Neutrophil (primary cell): ENCODE measurements around the gene TMEM222.
A peak's percentile ranks its signal among the peaks of the same experiment; 100 is the strongest.

Experiments
- H3K27ac ChIP-seq: fragments of 200-600 bp; sonication (generic); 2 replicates; pipeline ENCODE4 v1.5.1; 2016; ENCODE audit warnings: mild to moderate bottlenecking, moderate library complexity
- H3K27me3 ChIP-seq: fragments of 200-600 bp; sonication (generic); 2 replicates; pipeline ENCODE4 v1.6.0; 2016; ENCODE audit warnings: mild to moderate bottlenecking
- H3K36me3 ChIP-seq: fragments of 200-600 bp; sonication (generic); 2 replicates; pipeline ENCODE4 v1.5.1; 2017
- H3K4me1 ChIP-seq, 2 experiments: fragments of 200-600 bp in 1 of 2; sonication (generic) in 1 of 2; 1 replicate in 1 of 2; 2 replicates in 1 of 2; pipeline versions ENCODE4 v1.5.1 to v1.6.1; 2013 to 2016; ENCODE audit warnings: low read depth in 1 of 2, low read length in 1 of 2, mild to moderate bottlenecking in 1 of 2, moderate library complexity in 1 of 2; ENCODE audit not compliant: control insufficient read depth in 1 of 2, insufficient read depth in 1 of 2
- H3K4me3 ChIP-seq, 2 experiments: fragments of 200-600 bp in 1 of 2; sonication (generic) in 1 of 2; 1 replicate in 1 of 2; 2 replicates in 1 of 2; pipeline ENCODE4 v1.5.1; 2013 to 2016; ENCODE audit warnings: low read depth in 1 of 2, low read length in 1 of 2, mild to moderate bottlenecking in 1 of 2, moderate library complexity in 1 of 2
- H3K9me3 ChIP-seq: fragments of 200-600 bp; sonication (generic); 2 replicates; pipeline ENCODE4 v1.5.1; 2016
- TF ChIP-seq, protein P1 (sequence below): fragments of 200-600 bp; sonication (generic); IDR thresholded peaks from 2 replicates; pipeline ENCODE4 v1.5.1; 2016; ENCODE audit warnings: antibody characterized with exemption

TMEM222 gene

DNA sequence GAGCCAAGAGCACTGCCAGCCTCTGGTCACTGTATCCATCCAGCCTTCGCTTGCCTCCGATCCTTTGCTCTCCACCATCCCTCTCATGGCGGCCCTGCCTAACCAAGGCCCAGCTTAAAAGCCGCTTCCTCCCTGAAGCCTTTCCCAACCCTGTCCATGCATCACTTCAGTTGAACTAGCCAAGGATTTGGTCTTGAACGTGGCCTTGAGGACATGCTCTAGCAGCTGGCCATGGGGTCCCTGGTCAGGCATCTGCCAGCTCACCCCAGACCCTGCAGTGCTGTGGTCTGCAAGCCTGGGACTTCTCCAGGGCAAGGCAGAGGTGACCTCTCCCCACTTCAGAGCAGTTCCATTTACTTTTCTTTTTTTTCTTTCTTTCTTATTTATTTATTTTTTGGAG, 14.8 kb downstream of the TMEM222 start:
- H3K36me3 ChIP-seq, result peaks cover 51% of the 10 kb centered on the region
- H3K9me3 ChIP-seq, result no peaks in the 10 kb centered on the region
- H3K4me3 ChIP-seq, result no peak overlapping the region
- TF ChIP-seq, protein P1, sequence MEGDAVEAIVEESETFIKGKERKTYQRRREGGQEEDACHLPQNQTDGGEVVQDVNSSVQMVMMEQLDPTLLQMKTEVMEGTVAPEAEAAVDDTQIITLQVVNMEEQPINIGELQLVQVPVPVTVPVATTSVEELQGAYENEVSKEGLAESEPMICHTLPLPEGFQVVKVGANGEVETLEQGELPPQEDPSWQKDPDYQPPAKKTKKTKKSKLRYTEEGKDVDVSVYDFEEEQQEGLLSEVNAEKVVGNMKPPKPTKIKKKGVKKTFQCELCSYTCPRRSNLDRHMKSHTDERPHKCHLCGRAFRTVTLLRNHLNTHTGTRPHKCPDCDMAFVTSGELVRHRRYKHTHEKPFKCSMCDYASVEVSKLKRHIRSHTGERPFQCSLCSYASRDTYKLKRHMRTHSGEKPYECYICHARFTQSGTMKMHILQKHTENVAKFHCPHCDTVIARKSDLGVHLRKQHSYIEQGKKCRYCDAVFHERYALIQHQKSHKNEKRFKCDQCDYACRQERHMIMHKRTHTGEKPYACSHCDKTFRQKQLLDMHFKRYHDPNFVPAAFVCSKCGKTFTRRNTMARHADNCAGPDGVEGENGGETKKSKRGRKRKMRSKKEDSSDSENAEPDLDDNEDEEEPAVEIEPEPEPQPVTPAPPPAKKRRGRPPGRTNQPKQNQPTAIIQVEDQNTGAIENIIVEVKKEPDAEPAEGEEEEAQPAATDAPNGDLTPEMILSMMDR, result no peak
- H3K4me1 ChIP-seq, result peaks cover 25 to 39% of the 10 kb centered on the region in 2 experiments
- no peaks in the 10 kb centered on the region for H3K27me3 ChIP-seq
- no peak overlapping the region for H3K27ac ChIP-seq

DNA sequence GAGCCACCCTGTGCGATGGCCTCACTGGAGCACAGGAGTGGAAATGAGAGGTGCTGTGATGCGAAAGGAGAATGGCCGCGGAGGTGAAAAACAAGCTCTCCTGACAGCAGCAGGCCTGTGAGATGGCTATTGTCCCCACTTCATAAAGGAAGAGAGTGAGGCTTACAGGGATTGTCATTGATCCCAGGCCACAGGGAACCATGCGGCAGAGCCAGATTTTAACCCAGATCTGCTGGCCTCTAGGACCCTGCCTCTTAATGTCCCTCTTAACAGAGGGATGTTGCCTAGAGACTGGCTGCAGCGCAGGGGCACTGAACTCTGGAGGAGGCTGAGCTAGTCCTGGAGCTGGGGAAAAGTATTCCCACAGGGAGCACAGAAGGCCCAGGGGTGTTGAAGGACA, 16.8 kb downstream of the TMEM222 start:
- H3K4me1 ChIP-seq, result peaks cover 44 to 45% of the 10 kb centered on the region in 2 experiments
- H3K9me3 ChIP-seq, result no peaks in the 10 kb centered on the region
- no peak overlapping the region for H3K4me3 ChIP-seq
- peaks cover 31% of the 10 kb centered on the region for H3K36me3 ChIP-seq
- TF ChIP-seq, protein P1, result no peak
- H3K27me3 ChIP-seq, result no peaks in the 10 kb centered on the region
- peak overlapping the region; percentile 57 for H3K27ac ChIP-seq

DNA sequence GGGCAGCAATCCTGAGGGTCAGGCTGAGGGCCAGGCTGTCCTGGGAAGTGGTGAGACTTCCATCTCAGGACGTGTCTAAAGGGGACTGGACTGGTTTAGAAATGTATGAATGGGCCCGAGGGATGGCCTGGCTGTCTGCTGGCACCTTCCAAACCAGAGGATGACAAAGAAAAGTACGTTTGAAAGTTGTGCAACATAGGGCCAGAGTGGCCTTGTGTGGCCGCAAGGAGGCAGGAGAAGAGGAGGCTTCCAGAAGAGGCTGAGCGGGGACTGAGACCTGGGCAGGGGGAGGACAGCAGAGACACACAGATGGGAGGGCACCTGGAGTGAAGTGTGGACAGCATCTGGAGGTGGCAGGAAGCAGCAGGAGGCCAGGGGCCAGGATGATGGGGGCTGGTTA, 17.2 kb downstream of the TMEM222 start:
- H3K27me3 ChIP-seq, result no peaks in the 10 kb centered on the region
- no peak overlapping the region for H3K4me3 ChIP-seq
- H3K4me1 ChIP-seq, result peaks cover 48 to 49% of the 10 kb centered on the region in 2 experiments
- peaks cover 26% of the 10 kb centered on the region for H3K36me3 ChIP-seq
- H3K9me3 ChIP-seq, result no peaks in the 10 kb centered on the region
- H3K27ac ChIP-seq, result peak overlapping the region; percentile 57
- TF ChIP-seq, protein P1, result peak; percentile 28

DNA sequence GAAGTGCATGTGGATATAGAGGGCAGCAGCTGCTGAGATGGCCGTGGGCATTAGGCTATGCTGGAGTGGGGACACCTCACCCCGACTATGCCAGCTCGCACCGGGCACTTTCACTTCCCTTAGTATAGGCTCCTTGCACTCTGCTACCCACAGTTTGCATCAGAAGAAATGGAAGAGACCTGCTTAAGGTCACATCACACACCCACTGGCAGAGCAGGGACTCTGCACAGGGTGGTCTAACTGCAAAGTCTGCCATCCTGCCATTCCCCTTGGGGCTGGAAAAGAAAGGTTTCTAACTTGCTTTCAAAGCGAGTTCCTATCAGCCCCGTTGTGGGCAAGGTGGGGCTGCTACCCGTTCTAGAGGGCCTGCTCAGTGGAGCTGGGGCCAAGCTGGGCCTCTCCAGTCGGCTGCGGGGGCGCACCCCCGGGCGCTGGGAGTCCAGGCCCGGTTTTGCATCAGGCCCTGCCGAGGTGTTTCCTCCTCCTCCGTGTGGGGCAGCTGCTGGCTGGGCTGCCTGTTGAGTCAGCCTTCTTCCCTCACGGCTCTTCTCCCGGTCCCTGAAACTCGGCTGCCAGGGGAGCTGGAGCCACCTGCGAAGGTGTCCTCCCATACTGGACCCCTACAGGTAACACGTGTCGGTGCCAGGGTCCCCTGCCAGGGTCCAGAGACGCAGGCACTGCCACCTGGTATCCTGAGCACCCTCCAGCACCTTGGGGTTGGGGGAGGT, 19.7 kb downstream of the TMEM222 start, which contains the start of gene SYTL1:
Gene SYTL1, plus strand, starts transcription at position 498 of the 728 bp plus-strand sequence. CDS start 3,313 bp downstream, outside the sequence.
- H3K27ac ChIP-seq, result peak within 1 kb of the TSS; percentile 99
- H3K9me3 ChIP-seq, result no peaks in the 10 kb centered on the region
- H3K27me3 ChIP-seq, result no peaks in the 10 kb centered on the region
- H3K4me1 ChIP-seq, result peaks cover 61 to 62% of the 10 kb centered on the region in 2 experiments
- peak within 1 kb of the TSS; percentile 81 to 88 for H3K4me3 ChIP-seq
- peaks cover 9% of the 10 kb centered on the region for H3K36me3 ChIP-seq
- TF ChIP-seq, protein P1, result no peak

DNA sequence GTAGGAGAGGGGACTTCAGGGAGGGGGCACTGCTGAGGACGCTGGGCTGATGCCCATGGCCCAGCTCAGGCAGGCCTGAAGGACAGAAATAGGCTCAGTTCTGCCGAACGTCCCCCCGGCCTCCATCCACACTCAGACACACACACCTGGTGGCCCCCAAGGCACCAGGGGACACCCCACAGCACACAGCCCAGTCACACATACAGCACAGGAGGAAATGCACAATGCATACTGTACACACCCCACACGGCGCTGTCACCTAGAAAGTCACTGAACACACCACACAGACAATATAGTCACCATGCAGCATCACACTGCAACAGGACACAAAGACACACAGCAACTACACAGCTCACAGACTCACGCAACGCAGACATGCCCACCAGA, 20.4 kb downstream of the TMEM222 start:
- Histone ChIP-seq H3K4me3 (peak overlapping the region; percentile 81 to 88), H3K9me3 (no peaks in the 10 kb centered on the region), H3K27me3 (no peaks in the 10 kb centered on the region), H3K27ac (peak overlapping the region; percentile 99), H3K4me1 (peaks cover 61 to 62% of the 10 kb centered on the region in 2 experiments), H3K36me3 (peaks cover 14% of the 10 kb centered on the region)
- TF ChIP-seq, protein P1, result no peak
